GM23248 (cell line): ENCODE measurements around the gene ERCC8.

Experiments
- EZH2 ChIP-seq: fragments of 200-600 bp; sonication (generic); IDR thresholded peaks from 2 replicates; pipeline ENCODE4 v1.6.1; 2018; ENCODE audit warnings: antibody characterized with exemption, mild to moderate bottlenecking; ENCODE audit not compliant: insufficient read depth, poor library complexity, severe bottlenecking
- EZH2phosphoT487 ChIP-seq: fragments of 200-600 bp; sonication (generic); IDR thresholded peaks from 2 replicates; pipeline ENCODE4 v1.6.1; 2018; ENCODE audit warnings: antibody characterized with exemption, moderate library complexity, mild to moderate bottlenecking, low read depth; ENCODE audit not compliant: insufficient read depth

DNA sequence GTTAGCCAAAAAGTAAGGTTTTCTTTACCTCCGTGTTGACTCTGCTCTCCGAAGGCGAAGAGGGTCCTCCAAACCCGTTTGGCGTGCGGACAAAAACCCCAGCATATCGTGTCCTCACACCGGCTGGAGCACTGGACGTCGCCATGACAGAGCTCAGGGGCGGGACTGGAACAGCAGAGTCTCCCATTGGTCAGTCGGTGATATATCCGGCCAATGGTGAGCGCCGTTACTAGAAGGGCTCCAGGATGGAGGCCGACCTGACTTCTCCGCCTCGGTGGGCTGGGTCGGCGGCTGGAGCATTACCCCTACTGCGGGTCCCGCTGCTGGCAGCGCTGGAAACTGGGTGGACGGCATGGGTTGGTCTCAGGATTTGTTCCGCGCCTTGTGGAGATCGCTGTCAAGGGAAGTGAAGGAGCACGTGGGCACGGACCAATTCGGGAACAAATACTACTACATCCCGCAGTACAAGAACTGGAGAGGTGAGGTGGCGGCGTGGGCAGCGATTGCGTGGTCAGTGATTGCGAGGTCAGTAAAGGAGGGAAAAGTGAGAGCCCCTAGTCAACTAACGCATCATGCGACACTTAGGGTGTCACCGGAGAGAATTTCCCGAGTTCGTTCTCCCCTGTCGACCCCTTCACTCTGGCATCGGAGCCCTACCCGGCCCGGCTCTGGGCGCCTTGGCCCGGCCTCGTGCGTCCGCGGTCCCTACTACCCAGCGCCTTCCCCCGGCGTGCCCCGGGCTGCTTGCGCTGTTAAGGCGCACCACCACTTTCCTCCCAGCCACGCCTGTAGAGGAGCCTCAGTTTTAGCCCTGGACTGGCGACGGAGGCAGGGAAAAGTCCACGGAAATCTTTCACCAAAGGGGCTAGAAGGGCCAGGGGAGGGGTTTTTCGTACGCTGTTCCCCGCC lies at the start of gene ERCC8, which contains the start of gene NDUFAF2:
- no peak for TF ChIP-seq EZH2
- no peak for TF ChIP-seq EZH2phosphoT487
